CD4-positive, alpha-beta memory T cell (primary cell): ENCODE measurements around the gene CTNNB1. TPM values are rescaled to one million over a fixed set of nuclear protein-coding genes. Genes with fewer than 3 reads are reported as not detected.

Source experiments
- CTCF ChIA-PET: fragments of 350-600 bp; sonication (Branson Sonifier 250); formaldehyde crosslinking; loops from one replicate; lab custom pipeline; 2021; ENCODE audit warnings: inconsistent platforms; ENCODE audit not compliant: partially characterized antibody; lab: Charles Lee
- POLR2A ChIA-PET: fragments of 350-600 bp; sonication (Branson Sonifier 250); formaldehyde crosslinking; loops from one replicate; lab custom pipeline; 2021; ENCODE audit not compliant: partially characterized antibody; lab: Charles Lee
- DNase-seq, 5 donors: peaks; one replicate each; pipeline versions ENCODE4 v3.0.0 to v3.0.0-alpha.2; 2020 to 2022; ENCODE audit warnings: mixed read lengths in 1 of 5
- H3K27ac ChIP-seq: one replicate; pipeline ENCODE4 v1.7.0; 2013; ENCODE audit warnings: low read depth, low read length
- H3K27me3 ChIP-seq: 2 replicates; pipeline ENCODE4 v1.7.0; 2013; ENCODE audit warnings: mild to moderate bottlenecking, low read length, moderate library complexity; ENCODE audit not compliant: insufficient read depth
- H3K36me3 ChIP-seq: 2 replicates; pipeline ENCODE4 v1.7.0; 2013; ENCODE audit warnings: mild to moderate bottlenecking, low read length, moderate library complexity; ENCODE audit not compliant: insufficient read depth
- H3K4me1 ChIP-seq: 2 replicates; pipeline ENCODE4 v1.7.0; 2013; ENCODE audit warnings: mild to moderate bottlenecking, low read length, moderate library complexity; ENCODE audit not compliant: insufficient read depth
- H3K4me3 ChIP-seq, 2 donors: one replicate each; pipeline ENCODE4 v1.7.0; 2013; ENCODE audit warnings: low read length in 2 of 2, mild to moderate bottlenecking in 1 of 2
- H3K9me3 ChIP-seq, 2 donors: one replicate each; pipeline ENCODE4 v1.7.0; 2013; ENCODE audit warnings: low read length in 2 of 2, control low read depth in 1 of 2; ENCODE audit not compliant: control insufficient read depth in 1 of 2
- H3K27ac Mint-ChIP-seq, 7 donors: one replicate each; pipeline ENCODE4 v1.8.0; 2020 to 2021; ENCODE audit warnings: mixed read lengths in 7 of 7, mild to moderate bottlenecking in 6 of 7, inconsistent platforms in 3 of 7, moderate library complexity in 3 of 7
- H3K27me3 Mint-ChIP-seq, 2 donors: one replicate each; pipeline ENCODE4 v1.8.0; 2020 to 2021; ENCODE audit warnings: mixed read lengths in 2 of 2
- H3K36me3 Mint-ChIP-seq, 2 donors: one replicate each; pipeline ENCODE4 v1.8.0; 2020 to 2021; ENCODE audit warnings: mixed read lengths in 2 of 2, inconsistent platforms in 1 of 2, mild to moderate bottlenecking in 1 of 2
- H3K4me1 Mint-ChIP-seq, 4 donors: one replicate each; pipeline ENCODE4 v1.8.0; 2020 to 2021; ENCODE audit warnings: mixed read lengths in 4 of 4, mild to moderate bottlenecking in 1 of 4
- H3K4me3 Mint-ChIP-seq, 8 donors: one replicate each; pipeline ENCODE4 v1.8.0; 2020 to 2021; ENCODE audit warnings: mixed read lengths in 8 of 8, mild to moderate bottlenecking in 7 of 8, moderate library complexity in 6 of 8, inconsistent platforms in 3 of 8
- H3K9me3 Mint-ChIP-seq, 8 donors: one replicate each; pipeline ENCODE4 v1.8.0; 2020 to 2021; ENCODE audit warnings: mixed read lengths in 8 of 8, mild to moderate bottlenecking in 5 of 8, inconsistent platforms in 3 of 8, moderate library complexity in 1 of 8
- intact Hi-C: fragments of 100-400 bp; cut with micrococcal nuclease; formaldehyde crosslinking; loops from one replicate; pipeline ENCODE4 v1.15.1; 2023
- polyA plus RNA-seq, 2 donors: library from polyadenylated mRNA; unstranded; fragments of 300-500 nt; fragmentation: Illumina TruSeq; gene quantifications; one replicate each; pipeline ENCODE4 v1.2.3, GENCODE V29; 2021
- total RNA-seq, 2 experiments: library from RNA; stranded (reverse); gene quantifications; one replicate each; pipeline ENCODE4 v1.2.3, GENCODE V29; 2021

The CTNNB1 gene
- total and polyA plus RNA-seq, 4 experiments from 2014 or later, result 65.8 to 176 (median 121) TPM

GRCh38 chr3:41222501-41222900, 23.2 kb downstream of the CTNNB1 start:
- H3K27ac ChIP-seq, result no peak overlapping the region
- ChIA-PET CTCF (interaction anchor here (1.3 kb wide), 1 partner anchor 20 kb away, joined by 4 read pairs; no protein-coding TSS in a partner anchor), POLR2A (interaction anchor here (4.0 kb wide), 1 partner anchor 24 kb away, joined by 19 read pairs; the partner anchor contains the start of gene CTNNB1)
- no peak for DNase-seq
- H3K27me3 ChIP-seq, result no peaks in the 10 kb centered on the region
- Mint-ChIP-seq H3K27me3 (no peaks in the 10 kb centered on the region), H3K4me3 (peak overlapping the region in 2 of 8 donors; percentile 28 to 57), H3K27ac (peak overlapping the region in 4 of 7 donors; percentile 16 to 55 (median 38)), H3K9me3 (no peaks in the 10 kb centered on the region), H3K4me1 (peaks cover 45 to 79% (median 63%) of the 10 kb centered on the region in 4 donors), H3K36me3 (peaks cover 29 to 42% of the 10 kb centered on the region in 2 donors)
- H3K9me3 ChIP-seq, result no peaks in the 10 kb centered on the region
- peaks cover 37% of the 10 kb centered on the region for H3K36me3 ChIP-seq
- H3K4me1 ChIP-seq, result peaks cover 51% of the 10 kb centered on the region
- intact Hi-C loops, result no loop called here
- no peak overlapping the region for H3K4me3 ChIP-seq

- H3K27me3 Mint-ChIP-seq, result no peaks in the 10 kb centered on the region
- POLR2A ChIA-PET, result interaction anchor here (4.0 kb wide), 1 partner anchor 24 kb away, joined by 19 read pairs; the partner anchor contains the start of gene CTNNB1
These were observed 23.8 kb downstream of the CTNNB1 start for GRCh38 chr3:41223078-41223477.

GRCh38 chr3:41223691-41224090, 24.4 kb downstream of the CTNNB1 start:
- ChIA-PET POLR2A (interaction anchor here (4.0 kb wide), 1 partner anchor 25 kb away, joined by 19 read pairs; the partner anchor contains the start of gene CTNNB1), CTCF (interaction anchor here (1.2 to 1.3 kb wide), 2 partner anchors 9 to 13 kb away, joined by 3 to 4 read pairs; no protein-coding TSS in a partner anchor)
- H3K36me3 ChIP-seq, result peaks cover 44% of the 10 kb centered on the region
- H3K27me3 ChIP-seq, result no peaks in the 10 kb centered on the region
- Mint-ChIP-seq H3K9me3 (no peaks in the 10 kb centered on the region), H3K36me3 (peaks cover 41 to 54% of the 10 kb centered on the region in 2 donors), H3K27me3 (no peaks in the 10 kb centered on the region), H3K4me1 (peaks cover 45 to 80% (median 62%) of the 10 kb centered on the region in 4 donors), H3K4me3 (no peak overlapping the region), H3K27ac (peak overlapping the region in 1 of 7 donors; percentile 37)
- H3K4me1 ChIP-seq, result peaks cover 40% of the 10 kb centered on the region
- intact Hi-C loops, result no loop called here
- no peak for DNase-seq
- no peak overlapping the region for H3K27ac ChIP-seq
- no peaks in the 10 kb centered on the region for H3K9me3 ChIP-seq
- no peak overlapping the region for H3K4me3 ChIP-seq

More at GRCh38 chr3:41223078-41223477, 23.8 kb downstream of the CTNNB1 start:
- no peaks in the 10 kb centered on the region for H3K9me3 ChIP-seq
- H3K4me1 Mint-ChIP-seq, result peaks cover 46 to 80% (median 63%) of the 10 kb centered on the region in 4 donors
- no peak overlapping the region for H3K4me3 Mint-ChIP-seq
- H3K4me3 ChIP-seq, result no peak overlapping the region
- intact Hi-C loops, result no loop called here
- peak overlapping the region in 1 of 7 donors; percentile 16 for H3K27ac Mint-ChIP-seq
- peaks cover 41% of the 10 kb centered on the region for H3K36me3 ChIP-seq
- H3K4me1 ChIP-seq, result peaks cover 46% of the 10 kb centered on the region
- H3K27me3 ChIP-seq, result no peaks in the 10 kb centered on the region
- H3K9me3 Mint-ChIP-seq, result no peaks in the 10 kb centered on the region
- no peak overlapping the region for H3K27ac ChIP-seq
- DNase-seq, result no peak
- peaks cover 35 to 48% of the 10 kb centered on the region in 2 donors for H3K36me3 Mint-ChIP-seq
- CTCF ChIA-PET, result interaction anchor here (1.2 to 1.3 kb wide), 2 partner anchors 13 to 21 kb away, joined by 3 to 4 read pairs; no protein-coding TSS in a partner anchor

- DNase-seq, result no peak
- Histone ChIP-seq H3K4me3 (no peak overlapping the region), H3K27me3 (no peaks in the 10 kb centered on the region), H3K9me3 (no peaks in the 10 kb centered on the region), H3K36me3 (peaks cover 46% of the 10 kb centered on the region), H3K27ac (no peak overlapping the region), H3K4me1 (peaks cover 35% of the 10 kb centered on the region)
- Mint-ChIP-seq H3K4me3 (no peak overlapping the region), H3K27ac (peak overlapping the region in 2 of 7 donors; percentile 24 to 41), H3K9me3 (no peaks in the 10 kb centered on the region), H3K4me1 (peaks cover 45 to 77% (median 59%) of the 10 kb centered on the region in 4 donors), H3K36me3 (peaks cover 46 to 60% of the 10 kb centered on the region in 2 donors), H3K27me3 (no peaks in the 10 kb centered on the region)
- ChIA-PET CTCF (interaction anchor here (1.2 to 1.6 kb wide), 3 partner anchors 10 to 13 kb away, joined by 3 to 4 read pairs (median 4); no protein-coding TSS in a partner anchor), POLR2A (interaction anchor here (4.0 kb wide), 1 partner anchor 25 kb away, joined by 19 read pairs; the partner anchor contains the start of gene CTNNB1)
- intact Hi-C loops, result no loop called here
These were observed 25.0 kb downstream of the CTNNB1 start for GRCh38 chr3:41224120-41224806.

GRCh38 chr3:41234823-41235721, 35.8 kb downstream of the CTNNB1 start:
- no peak overlapping the region for H3K4me3 ChIP-seq
- CTCF ChIA-PET, result no interaction called here
- POLR2A ChIA-PET, result no interaction called here
- no peaks in the 10 kb centered on the region for H3K27me3 Mint-ChIP-seq
- peaks cover 90% of the 10 kb centered on the region for H3K36me3 ChIP-seq
- peaks cover 4 to 7% (median 6%) of the 10 kb centered on the region in 4 donors for H3K4me1 Mint-ChIP-seq
- DNase-seq, result no peak
- intact Hi-C loops, result loop anchor here (5.0 kb wide), 1 partner anchor 33 kb away; no protein-coding TSS in a partner anchor
- H3K4me3 Mint-ChIP-seq, result peak overlapping the region in 1 of 8 donors; percentile 42
- H3K27ac Mint-ChIP-seq, result peak overlapping the region in 3 of 7 donors; percentile 53 to 66 (median 62)
- peaks cover 0 to 2% (median 0%) of the 10 kb centered on the region in 8 donors for H3K9me3 Mint-ChIP-seq
- no peak overlapping the region for H3K27ac ChIP-seq
- H3K4me1 ChIP-seq, result no peaks in the 10 kb centered on the region
- H3K27me3 ChIP-seq, result no peaks in the 10 kb centered on the region
- H3K9me3 ChIP-seq, result no peaks in the 10 kb centered on the region
- H3K36me3 Mint-ChIP-seq, result peaks cover 78 to 94% of the 10 kb centered on the region in 2 donors

- H3K4me1 ChIP-seq, result no peaks in the 10 kb centered on the region
- ChIA-PET POLR2A (interaction anchor here (1.4 kb wide), 1 partner anchor 37 kb away, joined by 7 read pairs; the partner anchor contains the start of gene CTNNB1), CTCF (interaction anchor here (1.1 to 2.0 kb wide), 3 partner anchors 11 to 27 kb away, joined by 3 to 4 read pairs (median 3); no protein-coding TSS in a partner anchor)
- no peak overlapping the region for H3K27ac ChIP-seq
- H3K9me3 ChIP-seq, result no peaks in the 10 kb centered on the region
- H3K36me3 Mint-ChIP-seq, result peaks cover 73 to 94% of the 10 kb centered on the region in 2 donors
- peaks cover 0 to 5% (median 3%) of the 10 kb centered on the region in 4 donors for H3K4me1 Mint-ChIP-seq
- H3K27me3 Mint-ChIP-seq, result no peaks in the 10 kb centered on the region
- peaks cover 0 to 2% (median 0%) of the 10 kb centered on the region in 8 donors for H3K9me3 Mint-ChIP-seq
- intact Hi-C loops, result loop anchor here (5.0 kb wide), 1 partner anchor 34 kb away; no protein-coding TSS in a partner anchor
- no peak overlapping the region for H3K4me3 ChIP-seq
- peak overlapping the region in 1 of 7 donors; percentile 4 for H3K27ac Mint-ChIP-seq
- peaks cover 84% of the 10 kb centered on the region for H3K36me3 ChIP-seq
- no peak overlapping the region for H3K4me3 Mint-ChIP-seq
- DNase-seq, result no peak
- H3K27me3 ChIP-seq, result no peaks in the 10 kb centered on the region
These were observed 36.9 kb downstream of the CTNNB1 start for GRCh38 chr3:41236228-41236627.
